Lower lobe of right lung (tissue), 2 donors: Measurements from ENCODE around the gene ZNF883. TPM values are rescaled to one million over a fixed set of nuclear protein-coding genes. Genes with fewer than 3 reads are reported as not detected.
A peak's percentile ranks its signal among the peaks of the same experiment; 100 is the strongest.

Experiments
- ATAC-seq, 2 donors: fragments of 200-7000 bp; cut with Tn5 transposase; one replicate each; pipeline ENCODE4 v1.9.1; 2020 to 2022; ENCODE audit warnings: mild to moderate bottlenecking in 2 of 2, moderate library complexity in 2 of 2
- DNase-seq: peaks from one replicate; pipeline ENCODE4 v3.0.0-alpha.2; 2020
- H3K27ac ChIP-seq: fragments of 200-600 bp; one replicate; pipeline ENCODE4 v1.8.0; 2022
- H3K27me3 ChIP-seq: fragments of 200-600 bp; one replicate; pipeline ENCODE4 v1.8.0; 2022; ENCODE audit warnings: low read depth
- H3K36me3 ChIP-seq: fragments of 200-600 bp; one replicate; pipeline ENCODE4 v1.8.0; 2022; ENCODE audit warnings: mild to moderate bottlenecking
- H3K4me1 ChIP-seq: fragments of 200-600 bp; one replicate; pipeline ENCODE4 v1.8.0; 2022
- H3K4me3 ChIP-seq: fragments of 200-600 bp; one replicate; pipeline ENCODE4 v1.8.0; 2022; ENCODE audit warnings: mild to moderate bottlenecking
- H3K9me3 ChIP-seq: fragments of 200-600 bp; one replicate; pipeline ENCODE4 v1.8.0; 2022
- CTCF ChIP-seq: fragments of 200-600 bp; IDR thresholded peaks from one replicate; pipeline ENCODE4 v1.8.0; 2022; ENCODE audit warnings: antibody characterized with exemption, mild to moderate bottlenecking
- intact Hi-C: fragments of 100-400 bp; cut with DNase I; formaldehyde crosslinking; loops from one replicate; pipeline ENCODE4 v1.11.0; 2022
- total RNA-seq: library from RNA; stranded (reverse); fragmentation: NEBNext Ultra II Directional; extraction: Animal tissue kit (Norgen Biotek cat#: 25700); gene quantifications from one replicate; pipeline ENCODE4 v1.2.1, GENCODE V29; 2021
- donor health status: DM: no; HTN: yes; CAD: no; lungs with severe emphysema.

Gene ZNF883
- total RNA-seq, 1 donor from 2014 or later: 0.89 TPM

DNA sequence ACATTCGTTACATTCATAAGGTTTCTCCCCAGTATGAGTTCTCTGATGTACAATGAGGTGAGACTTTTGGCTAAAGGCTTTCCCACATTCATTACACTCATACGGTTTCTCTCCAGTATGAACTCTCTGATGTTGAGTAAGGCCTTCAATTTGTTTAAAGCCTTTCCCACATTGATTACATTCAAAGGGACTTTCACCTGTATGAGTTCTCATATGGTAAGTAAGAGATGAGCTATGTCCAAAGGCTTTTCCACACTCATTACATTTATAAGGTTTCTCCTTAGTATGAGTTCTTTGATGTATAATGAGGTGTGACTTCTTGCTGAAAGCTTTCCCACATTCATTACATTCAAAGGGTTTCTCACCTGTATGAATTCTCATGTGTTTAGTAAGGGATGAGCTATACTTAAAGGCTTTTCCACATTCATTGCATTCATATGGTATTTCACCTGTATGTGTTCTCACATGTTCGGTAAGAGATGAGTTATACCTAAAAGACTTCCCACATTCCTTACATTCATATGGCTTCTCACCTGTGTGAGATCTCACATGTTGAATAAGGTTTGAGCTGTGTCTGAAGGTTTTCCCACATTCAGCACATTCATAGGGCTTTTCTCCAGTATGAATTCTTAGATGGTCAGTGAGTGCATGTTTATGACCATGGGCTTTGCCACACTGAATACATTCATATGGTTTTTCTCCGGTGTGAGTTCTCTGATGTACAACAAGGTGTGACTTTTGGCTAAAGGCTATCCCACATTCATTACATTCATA, 31.1 kb upstream of the ZNF883 start:
- Histone ChIP-seq H3K27me3 (no peaks in the 10 kb centered on the region), H3K27ac (no peak overlapping the region), H3K9me3 (peaks cover 100% of the 10 kb centered on the region), H3K36me3 (peaks cover 4% of the 10 kb centered on the region), H3K4me1 (no peaks in the 10 kb centered on the region), H3K4me3 (no peak overlapping the region)
- DNase-seq: no peak
- no peak for TF ChIP-seq CTCF
- intact Hi-C loops: no loop called here
- no peak for ATAC-seq

DNA sequence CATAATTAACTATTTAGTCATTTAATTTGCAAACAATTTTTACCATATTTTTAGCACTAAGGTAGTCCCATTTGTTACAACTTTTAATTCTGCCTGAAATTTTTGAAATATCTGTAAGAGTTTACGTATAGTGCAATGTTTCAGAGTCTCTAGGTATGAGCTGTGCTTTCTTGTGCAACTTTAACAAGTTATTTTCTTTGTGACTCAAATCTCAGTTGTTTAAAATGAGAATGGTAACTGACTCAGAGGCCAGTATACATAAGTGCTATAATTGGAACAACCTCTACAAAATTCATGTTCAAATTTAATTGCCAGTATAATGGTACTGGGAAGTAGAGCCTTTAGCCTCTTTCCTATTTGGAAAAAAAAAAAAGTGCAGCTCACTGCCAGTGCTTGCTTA, 14.2 kb upstream of the ZNF883 start:
- ATAC-seq: no peak
- Histone ChIP-seq H3K27ac (no peak overlapping the region), H3K4me3 (no peak overlapping the region), H3K27me3 (no peaks in the 10 kb centered on the region), H3K4me1 (no peaks in the 10 kb centered on the region), H3K36me3 (no peaks in the 10 kb centered on the region), H3K9me3 (peaks cover 76% of the 10 kb centered on the region)
- DNase-seq: no peak
- TF ChIP-seq CTCF: no peak
- intact Hi-C loops: no loop called here

DNA sequence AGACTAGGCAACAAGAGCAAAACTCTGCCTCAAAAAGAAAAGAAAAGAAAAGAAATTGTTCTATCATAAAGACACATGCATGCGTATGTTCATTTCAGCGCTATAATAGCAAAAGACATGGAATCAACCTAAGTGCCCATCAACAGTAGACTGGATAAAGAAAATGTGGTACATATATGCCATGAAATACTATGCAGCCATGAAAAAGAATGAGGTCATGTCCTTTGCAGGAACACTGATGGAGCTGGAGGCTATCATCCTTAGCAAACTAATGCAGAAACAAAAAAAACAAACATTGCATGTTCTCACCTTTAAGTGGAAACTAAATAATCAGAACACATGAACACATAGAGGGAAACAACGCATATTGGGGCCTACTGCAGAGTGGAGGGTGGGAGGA, 6.3 kb upstream of the ZNF883 start:
- no peaks in the 10 kb centered on the region for H3K27me3 ChIP-seq
- no peak overlapping the region for H3K4me3 ChIP-seq
- H3K27ac ChIP-seq: no peak overlapping the region
- no peaks in the 10 kb centered on the region for H3K36me3 ChIP-seq
- intact Hi-C loops: no loop called here
- peaks cover 58% of the 10 kb centered on the region for H3K9me3 ChIP-seq
- no peak for TF ChIP-seq CTCF
- no peaks in the 10 kb centered on the region for H3K4me1 ChIP-seq
- ATAC-seq (no peak), DNase-seq (no peak)

- Histone ChIP-seq H3K27ac (no peak overlapping the region), H3K4me3 (peak overlapping the region; percentile 42), H3K27me3 (peaks cover 8% of the 10 kb centered on the region), H3K9me3 (peaks cover 31% of the 10 kb centered on the region), H3K4me1 (no peaks in the 10 kb centered on the region), H3K36me3 (no peaks in the 10 kb centered on the region)
- TF ChIP-seq CTCF: no peak
- ATAC-seq: no peak
- DNase-seq: no peak
- intact Hi-C loops: no loop called here
Measured at GRCh38 chr9:113012492-113012891, 500 bp upstream of the ZNF883 start.

DNA sequence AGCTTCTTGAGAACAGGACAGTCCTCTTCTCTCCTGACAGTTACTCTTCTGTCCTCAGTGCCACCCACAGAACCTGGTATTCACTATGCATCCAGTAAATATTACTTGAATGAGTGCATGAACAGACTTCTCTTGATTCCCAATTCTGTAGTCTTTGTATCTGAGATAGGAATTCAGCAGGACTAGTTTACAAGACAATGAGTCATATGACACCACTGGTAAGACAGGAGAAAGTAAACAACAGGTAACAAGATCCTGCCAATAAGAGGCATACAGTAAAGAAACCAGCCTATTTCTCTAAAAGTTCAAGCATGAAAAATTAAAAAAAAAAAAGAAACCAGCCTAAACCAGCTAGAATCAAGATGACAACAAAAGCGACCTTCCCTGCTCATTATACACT, 6.2 kb downstream of the ZNF883 start:
- no peaks in the 10 kb centered on the region for H3K4me1 ChIP-seq
- ATAC-seq: no peak
- no peak overlapping the region for H3K4me3 ChIP-seq
- no peak for DNase-seq
- no peaks in the 10 kb centered on the region for H3K36me3 ChIP-seq
- peaks cover 52% of the 10 kb centered on the region for H3K9me3 ChIP-seq
- no peak overlapping the region for H3K27ac ChIP-seq
- no peaks in the 10 kb centered on the region for H3K27me3 ChIP-seq
- no peak for TF ChIP-seq CTCF
- intact Hi-C loops: no loop called here
